Measurements from ENCODE around the gene CD27.
A peak's percentile ranks its signal among the peaks of the same experiment; 100 is the strongest.

The CD27 gene

DNA sequence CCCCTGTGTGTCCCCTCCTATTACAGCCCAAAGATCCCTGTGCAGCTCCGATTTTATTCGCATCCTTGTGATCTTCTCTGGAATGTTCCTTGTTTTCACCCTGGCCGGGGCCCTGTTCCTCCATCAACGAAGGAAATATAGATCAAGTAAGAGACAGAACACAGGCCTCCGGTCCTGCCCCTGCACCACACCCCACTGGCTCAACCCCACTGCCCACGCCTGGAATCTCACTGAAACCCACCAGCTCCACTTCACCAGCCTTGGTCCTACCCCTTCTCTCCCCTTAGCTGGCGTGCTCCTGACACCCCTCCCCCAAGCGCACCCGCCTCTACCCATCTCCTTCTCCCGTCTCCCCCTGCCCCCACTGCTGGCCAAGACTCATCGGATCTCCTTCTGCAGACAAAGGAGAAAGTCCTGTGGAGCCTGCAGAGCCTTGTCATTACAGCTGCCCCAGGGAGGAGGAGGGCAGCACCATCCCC, 6.2 kb downstream of the CD27 start:
- DNase-seq (ENCODE audit: extremely low read depth, low read depth) = no peak
- TF ChIP-seq, protein P1, sequence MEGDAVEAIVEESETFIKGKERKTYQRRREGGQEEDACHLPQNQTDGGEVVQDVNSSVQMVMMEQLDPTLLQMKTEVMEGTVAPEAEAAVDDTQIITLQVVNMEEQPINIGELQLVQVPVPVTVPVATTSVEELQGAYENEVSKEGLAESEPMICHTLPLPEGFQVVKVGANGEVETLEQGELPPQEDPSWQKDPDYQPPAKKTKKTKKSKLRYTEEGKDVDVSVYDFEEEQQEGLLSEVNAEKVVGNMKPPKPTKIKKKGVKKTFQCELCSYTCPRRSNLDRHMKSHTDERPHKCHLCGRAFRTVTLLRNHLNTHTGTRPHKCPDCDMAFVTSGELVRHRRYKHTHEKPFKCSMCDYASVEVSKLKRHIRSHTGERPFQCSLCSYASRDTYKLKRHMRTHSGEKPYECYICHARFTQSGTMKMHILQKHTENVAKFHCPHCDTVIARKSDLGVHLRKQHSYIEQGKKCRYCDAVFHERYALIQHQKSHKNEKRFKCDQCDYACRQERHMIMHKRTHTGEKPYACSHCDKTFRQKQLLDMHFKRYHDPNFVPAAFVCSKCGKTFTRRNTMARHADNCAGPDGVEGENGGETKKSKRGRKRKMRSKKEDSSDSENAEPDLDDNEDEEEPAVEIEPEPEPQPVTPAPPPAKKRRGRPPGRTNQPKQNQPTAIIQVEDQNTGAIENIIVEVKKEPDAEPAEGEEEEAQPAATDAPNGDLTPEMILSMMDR (IDR thresholded peaks at IDR 0.05; ENCODE audit: low read depth, low read length) = no peak

- TF ChIP-seq, protein P1 (IDR thresholded peaks at IDR 0.05; ENCODE audit: low read depth, low read length) = no peak
- peak; percentile 49 for DNase-seq (ENCODE audit: extremely low read depth, low read depth)
Measured at GRCh38 chr12:6451348-6452244, 6.8 kb downstream of the CD27 start, which contains the start of gene TAPBPL. Gene TAPBPL (plus strand): TSS chr12:6452042. CDS start chr12:6452249, 207 bp downstream.

GRCh38 chr12:6452245-6452943, 7.6 kb downstream of the CD27 start:
- DNase-seq (ENCODE audit: extremely low read depth, low read depth) = no peak
- TF ChIP-seq, protein P1 (IDR thresholded peaks at IDR 0.05; ENCODE audit: low read depth, low read length) = no peak

DNA sequence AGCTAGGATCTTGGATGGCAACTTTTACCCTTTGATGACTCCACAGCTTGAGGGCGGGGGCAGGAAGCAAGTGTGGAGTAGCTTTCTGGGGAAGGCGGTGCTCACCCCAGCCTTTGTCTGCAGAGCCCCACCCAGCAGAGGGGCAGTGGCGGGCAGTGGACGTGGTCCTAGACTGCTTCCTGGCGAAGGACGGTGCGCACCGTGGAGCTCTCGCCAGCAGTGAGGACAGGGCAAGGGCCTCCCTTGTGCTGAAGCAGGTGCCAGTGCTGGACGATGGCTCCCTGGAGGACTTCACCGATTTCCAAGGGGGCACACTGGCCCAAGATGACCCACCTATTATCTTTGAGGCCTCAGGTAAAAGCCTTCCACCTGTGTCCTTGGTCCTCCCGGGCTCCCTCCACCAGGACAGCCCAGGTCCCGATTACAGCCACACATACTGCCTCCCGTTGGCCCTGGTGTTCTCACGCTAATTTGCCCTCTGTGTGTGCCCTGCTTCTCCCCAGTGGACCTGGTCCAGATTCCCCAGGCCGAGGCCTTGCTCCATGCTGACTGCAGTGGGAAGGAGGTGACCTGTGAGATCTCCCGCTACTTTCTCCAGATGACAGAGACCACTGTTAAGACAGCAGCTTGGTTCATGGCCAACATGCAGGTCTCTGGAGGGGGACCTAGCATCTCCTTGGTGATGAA, 8.3 kb downstream of the CD27 start:
- TF ChIP-seq, protein P1 (IDR thresholded peaks at IDR 0.05; ENCODE audit: low read depth, low read length) = no peak
- no peak for DNase-seq (ENCODE audit: extremely low read depth, low read depth)

GRCh38 chr12:6457220-6457945, 12.6 kb downstream of the CD27 start:
- DNase-seq (ENCODE audit: extremely low read depth, low read depth) = no peak

GRCh38 chr12:6458281-6459003, 13.7 kb downstream of the CD27 start:
- TF ChIP-seq, protein P1 (IDR thresholded peaks at IDR 0.05; ENCODE audit: low read depth, low read length) = no peak
- no peak for DNase-seq (ENCODE audit: extremely low read depth, low read depth)

More at GRCh38 chr12:6457220-6457945, 12.6 kb downstream of the CD27 start:
- TF ChIP-seq, protein P1 (IDR thresholded peaks at IDR 0.05; ENCODE audit: low read depth, low read length) = no peak

Data from AG09319 (cell line).